Measurements from ENCODE around the gene NMT1.
"Not testable (repeated sequence)": the region's sequence is repeated elsewhere in the genome, so short reads cannot be mapped to it uniquely, and the experiment has no call there.

NMT1 gene

DNA sequence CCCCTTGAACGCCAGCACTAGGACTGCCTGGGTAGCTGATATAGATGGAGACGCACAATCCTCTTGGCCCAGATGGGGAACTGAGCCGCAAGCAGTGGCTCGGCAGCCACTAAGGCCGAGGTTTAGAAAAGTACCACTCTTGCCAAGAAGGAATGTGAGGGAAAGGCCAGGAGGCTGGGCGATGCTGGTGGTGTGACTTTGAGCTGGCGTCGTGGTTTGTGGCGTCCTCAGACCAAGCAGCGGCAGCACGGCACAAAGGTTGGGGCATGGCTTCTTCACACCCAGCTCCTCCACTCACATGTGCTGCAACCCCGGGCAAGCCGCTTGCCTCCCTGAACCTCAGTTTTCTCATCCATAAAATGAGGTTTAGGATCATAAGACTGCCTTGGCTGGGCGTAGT lies 25.3 kb upstream of the NMT1 start:
- in situ Hi-C loops (cut with MboI; ENCODE audit: low sequenced_read_pairs) = no loop called here

- in situ Hi-C loops (cut with MboI; ENCODE audit: low sequenced_read_pairs) = no loop called here
Measured at GRCh38 chr17:45036691-45037090, 24.4 kb upstream of the NMT1 start.

- in situ Hi-C loops (cut with MboI; ENCODE audit: low sequenced_read_pairs) = no loop called here
Measured at GRCh38 chr17:45038728-45039634, 22.1 kb upstream of the NMT1 start.

- in situ Hi-C loops (cut with MboI; ENCODE audit: low sequenced_read_pairs) = no loop called here
Measured at GRCh38 chr17:45040459-45040858, 20.7 kb upstream of the NMT1 start.

DNA sequence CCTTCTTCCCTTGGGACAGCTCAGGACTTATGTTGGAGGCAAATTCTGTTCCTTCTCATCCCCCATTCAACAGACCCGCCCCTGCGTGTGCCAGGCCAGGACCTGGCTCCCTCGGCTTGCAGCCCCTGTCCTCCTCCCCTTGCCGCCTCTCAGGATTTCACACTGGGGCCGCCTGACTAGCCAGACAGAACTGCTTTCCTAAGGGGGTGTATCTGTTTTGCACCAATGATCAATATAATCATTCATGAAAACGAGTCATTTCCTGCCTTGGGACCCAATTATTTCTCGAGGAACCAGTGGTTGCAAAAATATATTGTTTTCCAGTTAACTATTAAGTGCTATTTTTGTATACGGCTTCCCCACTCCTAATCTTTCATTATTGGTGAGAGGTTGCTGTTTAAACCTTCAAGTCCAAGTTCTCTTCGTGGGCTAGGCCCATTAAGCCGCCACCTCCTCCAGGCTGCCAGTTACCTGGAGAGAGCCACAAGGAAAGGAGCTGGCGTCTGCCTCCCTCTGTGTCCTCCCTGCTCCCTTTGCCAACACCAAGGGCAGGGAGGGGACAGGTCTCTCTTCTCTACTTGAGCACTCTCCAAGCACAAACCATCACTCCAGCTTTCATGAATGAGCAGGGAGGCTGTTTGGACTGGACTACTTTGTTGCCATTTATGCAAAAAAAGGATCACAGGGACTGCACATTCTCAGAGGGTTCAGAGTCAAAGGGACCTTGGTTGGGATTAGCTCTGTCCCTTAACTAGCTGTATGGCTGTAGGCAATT lies 18.6 kb upstream of the NMT1 start:
- in situ Hi-C loops (cut with MboI; ENCODE audit: low sequenced_read_pairs) = no loop called here

- in situ Hi-C loops (cut with MboI; ENCODE audit: low sequenced_read_pairs) = no loop called here
Measured at GRCh38 chr17:45043813-45044540, 17.1 kb upstream of the NMT1 start.

DNA sequence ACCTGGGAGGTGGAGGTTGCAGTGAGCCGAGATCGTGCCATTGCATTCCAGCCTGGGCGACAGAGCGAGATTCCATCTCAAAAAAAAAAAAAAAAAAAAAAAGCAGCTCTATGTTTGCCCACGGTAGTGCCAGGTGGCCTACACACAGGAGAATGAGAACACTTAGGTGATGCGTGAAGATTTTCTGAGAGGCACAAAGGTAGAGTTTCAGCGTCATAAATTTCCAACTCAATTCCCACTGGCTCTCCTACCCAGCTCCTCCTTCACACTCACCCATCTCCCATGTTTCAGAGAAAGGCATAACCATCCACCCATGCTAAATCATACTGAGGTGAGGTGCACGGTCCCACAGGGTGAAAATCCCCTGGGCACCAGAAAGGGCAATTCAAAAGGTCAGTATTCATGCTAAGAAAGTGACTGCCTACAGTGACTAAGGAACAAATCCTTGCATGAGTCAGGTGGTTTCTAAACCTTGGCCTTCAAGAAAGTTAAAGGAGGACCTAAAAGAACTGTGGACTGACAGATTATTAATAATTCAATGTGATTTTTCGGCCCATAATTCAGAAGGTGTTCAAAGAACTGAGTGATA lies 14.5 kb upstream of the NMT1 start:
- in situ Hi-C loops (cut with MboI; ENCODE audit: low sequenced_read_pairs) = no loop called here

DNA sequence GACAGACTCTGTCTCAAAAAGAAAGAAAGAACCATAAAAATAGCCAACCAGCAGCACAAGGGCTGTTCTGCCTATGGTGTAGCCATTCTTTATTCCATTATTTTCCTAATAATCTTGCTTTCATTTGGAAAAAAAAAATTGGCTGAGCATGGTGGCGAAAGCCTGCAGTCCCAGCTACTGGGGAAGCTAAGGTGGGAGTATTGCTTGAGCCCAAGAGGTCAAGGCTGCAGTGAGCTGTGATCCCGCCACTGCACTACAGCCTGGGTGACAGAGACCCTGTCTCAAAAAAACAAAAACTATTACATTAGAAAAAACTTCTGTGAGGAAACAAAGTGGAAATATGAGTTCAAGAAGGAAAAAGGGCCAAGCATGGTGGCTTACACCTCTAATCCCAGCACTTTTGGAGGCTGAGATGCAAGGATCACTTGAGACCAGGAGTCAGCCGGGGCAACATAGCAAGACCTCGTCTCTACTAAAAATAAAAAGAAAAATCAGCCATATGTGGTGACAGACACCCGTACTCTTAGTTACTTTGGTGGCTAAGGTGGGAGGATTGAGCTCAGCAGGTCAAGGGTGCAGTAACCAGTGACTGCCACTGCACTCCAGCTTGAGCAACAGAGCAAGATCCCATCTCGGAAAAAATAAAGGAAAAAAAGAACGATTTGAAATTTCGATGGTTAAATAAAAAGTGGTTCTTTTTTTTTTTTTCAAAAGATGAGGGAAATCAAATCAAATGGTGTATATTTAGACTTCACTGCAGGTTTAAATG lies 12.1 kb upstream of the NMT1 start:
- in situ Hi-C loops (cut with MboI; ENCODE audit: low sequenced_read_pairs) = no loop called here

GRCh38 chr17:45050481-45051059 lies 10.5 kb upstream of the NMT1 start:
- in situ Hi-C loops (cut with MboI; ENCODE audit: low sequenced_read_pairs) = no loop called here

DNA sequence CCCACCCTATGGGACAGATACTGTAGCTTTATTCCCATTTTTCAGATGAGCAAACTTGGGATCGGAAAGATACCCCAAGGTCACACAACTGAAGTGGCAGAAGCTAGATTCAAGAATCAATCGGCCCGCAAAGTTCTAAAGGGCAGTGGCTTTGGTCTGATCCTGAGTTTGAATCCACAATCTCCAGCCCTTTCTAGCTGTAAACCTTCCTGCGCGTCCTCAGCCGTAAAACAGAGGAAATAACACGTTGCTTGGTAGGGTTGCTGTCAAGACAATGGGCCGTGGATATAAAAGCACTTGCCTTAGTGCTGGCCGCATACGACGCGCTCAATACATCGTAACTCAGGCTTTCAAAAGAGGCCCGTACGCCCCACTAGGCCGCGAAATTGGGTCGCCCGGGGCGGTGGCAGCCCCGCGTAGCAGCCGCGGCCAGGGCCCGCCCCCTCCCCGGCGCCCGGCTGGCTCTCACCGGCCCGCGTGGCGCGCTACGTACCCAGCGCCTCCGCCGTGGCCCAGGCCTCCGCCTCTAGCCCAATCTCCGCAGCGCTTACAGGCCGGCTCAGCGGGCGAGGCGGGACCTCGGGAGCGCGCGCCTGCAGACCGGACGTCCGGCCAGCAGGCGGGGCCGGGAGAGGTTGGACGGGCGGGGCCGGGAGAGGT lies 9.9 kb upstream of the NMT1 start, which contains the start of gene DCAKD:
DCAKD (minus strand) TSS at position 573 of the 660 bp plus-strand sequence. CDS start 16,747 bp downstream, outside the sequence.
- in situ Hi-C loops (cut with MboI; ENCODE audit: low sequenced_read_pairs) = no loop called here

DNA sequence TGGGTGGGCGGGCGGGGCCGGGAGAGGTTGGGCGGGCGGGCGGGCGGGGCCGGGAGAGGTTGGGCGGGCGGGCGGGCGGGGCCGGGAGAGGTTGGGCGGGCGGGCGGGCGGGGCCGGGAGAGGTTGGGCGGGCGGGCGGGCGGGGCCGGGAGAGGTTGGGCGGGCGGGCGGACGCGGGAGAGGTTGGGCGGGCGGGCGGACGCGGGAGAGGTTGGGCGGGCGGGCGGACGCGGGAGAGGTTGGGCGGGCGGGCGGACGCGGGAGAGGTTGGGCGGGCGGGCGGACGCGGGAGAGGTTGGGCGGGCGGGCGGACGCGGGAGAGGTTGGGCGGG lies 9.4 kb upstream of the NMT1 start:
- in situ Hi-C loops (cut with MboI; ENCODE audit: low sequenced_read_pairs) = not testable (repeated sequence)

DNA sequence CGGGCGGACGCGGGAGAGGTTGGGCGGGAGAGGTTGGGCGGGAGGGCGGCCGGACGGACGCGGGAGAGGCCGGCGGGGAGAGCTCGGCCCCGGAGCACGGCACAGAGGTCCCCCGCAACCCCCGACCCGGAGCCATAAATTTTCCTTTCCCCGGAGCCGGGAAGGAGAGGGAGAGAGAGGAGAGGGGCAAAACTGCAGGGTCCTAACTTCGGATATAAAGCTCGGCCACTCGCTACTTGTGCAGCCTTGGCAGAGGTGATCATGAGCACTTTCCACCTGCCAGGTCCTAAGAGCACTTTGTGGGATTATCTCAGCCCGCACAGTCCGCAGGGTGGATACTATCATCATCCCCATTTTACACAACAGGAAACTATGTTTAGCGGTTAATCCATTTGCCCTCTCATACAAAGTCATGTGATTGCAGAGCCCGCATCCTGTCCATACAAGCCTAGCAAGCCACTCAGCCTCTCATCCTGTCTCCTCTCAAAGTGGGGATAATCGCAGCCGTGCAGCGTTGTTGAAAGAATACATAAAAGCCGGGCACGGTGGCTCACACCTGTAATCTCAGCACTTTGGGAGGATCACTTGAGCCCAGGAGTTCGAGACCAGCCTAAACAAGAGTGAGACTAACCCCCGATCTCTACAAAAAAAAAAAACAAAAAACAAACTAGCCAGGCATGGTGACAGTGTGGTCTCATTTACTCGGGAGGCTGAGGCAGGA lies 8.9 kb upstream of the NMT1 start:
- in situ Hi-C loops (cut with MboI; ENCODE audit: low sequenced_read_pairs) = no loop called here

GRCh38 chr17:45060382-45060796 lies 728 bp upstream of the NMT1 start:
- in situ Hi-C loops (cut with MboI; ENCODE audit: low sequenced_read_pairs) = no loop called here

- in situ Hi-C loops (cut with MboI; ENCODE audit: low sequenced_read_pairs) = no loop called here
Measured at GRCh38 chr17:45061606-45062205, 589 bp downstream of the NMT1 start.

- in situ Hi-C loops (cut with MboI; ENCODE audit: low sequenced_read_pairs) = no loop called here
Measured at GRCh38 chr17:45063198-45063597, 2.1 kb downstream of the NMT1 start.

- in situ Hi-C loops (cut with MboI; ENCODE audit: low sequenced_read_pairs) = no loop called here
Measured at GRCh38 chr17:45067637-45068036, 6.5 kb downstream of the NMT1 start.

DNA sequence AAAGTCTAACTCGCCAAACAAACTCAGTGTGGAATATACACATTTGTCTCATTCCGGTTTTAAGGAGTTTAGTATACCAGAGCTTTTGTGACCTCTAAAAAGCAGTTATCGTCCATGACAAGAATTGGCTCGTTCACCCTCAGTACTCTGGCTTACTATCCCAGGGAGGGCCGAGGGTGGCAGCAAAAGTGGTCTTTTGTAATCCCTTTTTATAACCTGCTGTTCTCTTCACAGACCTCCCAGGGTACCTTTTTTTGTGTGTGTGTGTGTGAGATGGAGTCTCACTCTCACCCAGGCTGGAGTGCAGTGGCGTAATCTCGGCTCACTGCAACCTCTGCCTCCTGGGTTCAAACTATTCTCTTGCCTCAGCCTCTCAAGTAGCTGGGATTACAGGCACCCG lies 8.9 kb downstream of the NMT1 start:
- in situ Hi-C loops (cut with MboI; ENCODE audit: low sequenced_read_pairs) = no loop called here

DNA sequence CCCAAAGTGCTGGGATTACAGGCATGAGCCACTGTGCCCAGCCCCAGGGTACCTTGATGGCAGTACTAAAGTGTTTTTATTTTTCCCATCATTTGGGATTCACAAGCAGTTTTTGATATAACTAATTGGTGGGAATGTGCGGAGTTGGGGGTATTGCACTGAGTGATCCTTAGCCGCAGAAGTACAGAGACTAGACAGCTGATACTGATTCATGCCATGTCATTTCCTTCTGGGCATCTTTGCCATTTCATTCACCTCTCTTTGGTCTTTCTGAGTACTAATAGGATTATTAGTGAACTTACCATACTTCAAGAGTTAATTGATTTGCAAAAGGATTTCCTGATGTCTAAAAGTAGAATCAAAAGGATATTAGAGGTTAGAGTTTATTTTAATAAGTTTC lies 9.7 kb downstream of the NMT1 start:
- in situ Hi-C loops (cut with MboI; ENCODE audit: low sequenced_read_pairs) = no loop called here
